Smooth muscle cell (in vitro differentiated cells): ENCODE data around the gene LRMDA. TPM values are rescaled to one million over a fixed set of nuclear protein-coding genes. Genes with fewer than 3 reads are reported as not detected.

ENCODE experiments used
- DNase-seq: peaks from one replicate; lab custom pipeline; 2025; ENCODE audit not compliant: unreplicated experiment; lab: John Stamatoyannopoulos, UW
- H2AFZ ChIP-seq: fragments of 200-600 bp; sonication (generic); 2 replicates; pipeline ENCODE4 v1.6.0; 2016; ENCODE audit warnings: antibody characterized with exemption, low read depth, mild to moderate bottlenecking
- H3F3A ChIP-seq: fragments of 200-600 bp; sonication (generic); 2 replicates; pipeline ENCODE4 v1.6.0; 2017; ENCODE audit warnings: antibody characterized with exemption, low read depth
- H3K27ac ChIP-seq: fragments of 200-600 bp; sonication (generic); 2 replicates; pipeline ENCODE4 v1.5.1; 2016; ENCODE audit warnings: low read depth, mild to moderate bottlenecking
- H3K27me3 ChIP-seq: fragments of 200-600 bp; sonication (generic); 2 replicates; pipeline ENCODE4 v1.6.1; 2016; ENCODE audit warnings: low read depth, mild to moderate bottlenecking
- H3K36me3 ChIP-seq: fragments of 200-600 bp; sonication (generic); 2 replicates; pipeline ENCODE4 v1.5.1; 2016; ENCODE audit warnings: low read depth
- H3K4me1 ChIP-seq: fragments of 200-600 bp; sonication (generic); 2 replicates; pipeline ENCODE4 v1.5.1; 2016; ENCODE audit warnings: low read depth
- H3K4me2 ChIP-seq: fragments of 200-600 bp; sonication (generic); 2 replicates; pipeline ENCODE4 v1.6.0; 2016; ENCODE audit warnings: mild to moderate bottlenecking
- H3K4me3 ChIP-seq: fragments of 200-600 bp; sonication (generic); 2 replicates; pipeline ENCODE4 v1.5.1; 2016; ENCODE audit warnings: mild to moderate bottlenecking
- H3K79me2 ChIP-seq: fragments of 200-600 bp; sonication (generic); 2 replicates; pipeline ENCODE4 v1.6.0; 2016; ENCODE audit warnings: low read depth, mild to moderate bottlenecking
- H3K9ac ChIP-seq: fragments of 200-600 bp; sonication (generic); 2 replicates; pipeline ENCODE4 v1.6.0; 2016; ENCODE audit warnings: low read depth
- H3K9me3 ChIP-seq: fragments of 200-600 bp; sonication (generic); replicated peaks from 2 replicates; pipeline ENCODE4 v1.5.1; 2016; ENCODE audit warnings: low read depth
- H4K20me1 ChIP-seq: fragments of 200-600 bp; sonication (generic); 2 replicates; pipeline ENCODE4 v1.6.0; 2016; ENCODE audit warnings: low read depth
- CTCF ChIP-seq: fragments of 200-600 bp; sonication (generic); IDR thresholded peaks from 2 replicates; pipeline ENCODE4 v1.5.1; 2017; ENCODE audit warnings: borderline replicate concordance, mild to moderate bottlenecking, antibody characterized with exemption; ENCODE audit not compliant: insufficient read depth, poor library complexity, severe bottlenecking
- WGBS: methylation state at CpG from one replicate; pipeline ENCODE4 v1.1.7; 2016; ENCODE audit warnings: low lambda C conversion rate; 5-methylcytosine and 5-hydroxymethylcytosine counted together
- polyA plus RNA-seq: library from polyadenylated mRNA; unstranded; fragments of >200 nt; fragmentation: Nextera tagmentation; extraction: Ambion mirVana; gene quantifications from 2 replicates; pipeline ENCODE4 v1.2.1, GENCODE V29; 2016
- total RNA-seq: library from RNA; depleted of rRNA; stranded (reverse); fragments of >200 nt; gene quantifications from 2 replicates; pipeline ENCODE4 v1.2.3, GENCODE V29; 2014

LRMDA gene
- total and polyA plus RNA-seq, 2 experiments from 2014 or later, result 1.5 to 1.6 TPM

GRCh38 chr10:75438275-75438674 is 6.9 kb downstream of the LRMDA start:
- DNase-seq, result no peak
- Histone ChIP-seq H3K9ac (no peak overlapping the region), H4K20me1 (no peaks in the 10 kb centered on the region), H3K4me1 (peaks cover 12% of the 10 kb centered on the region), H3F3A (peaks cover 6% of the 10 kb centered on the region), H3K4me2 (no peak overlapping the region), H3K27ac (no peak overlapping the region), H3K27me3 (no peaks in the 10 kb centered on the region), H2AFZ (no peak overlapping the region), H3K4me3 (no peak overlapping the region), H3K79me2 (no peaks in the 10 kb centered on the region), H3K36me3 (peaks cover 3% of the 10 kb centered on the region), H3K9me3 (peaks cover 3% of the 10 kb centered on the region)
- no peak for TF ChIP-seq CTCF
- WGBS, result 94% methylated on average over 3 of the region's 3 CpGs

- Histone ChIP-seq H3K4me3 (no peak overlapping the region), H3K79me2 (no peaks in the 10 kb centered on the region), H3K4me1 (peaks cover 12% of the 10 kb centered on the region), H3K36me3 (peaks cover 3% of the 10 kb centered on the region), H3K27ac (no peak overlapping the region), H3F3A (no peaks in the 10 kb centered on the region), H2AFZ (no peak overlapping the region), H3K9ac (no peak overlapping the region), H3K4me2 (no peak overlapping the region), H4K20me1 (no peaks in the 10 kb centered on the region), H3K27me3 (no peaks in the 10 kb centered on the region), H3K9me3 (peaks cover 3% of the 10 kb centered on the region)
- no peak for DNase-seq
- no peak for TF ChIP-seq CTCF
- 95% methylated on average over 4 of the region's 4 CpGs for WGBS
Measured at GRCh38 chr10:75439811-75440210, 8.4 kb downstream of the LRMDA start.

DNA sequence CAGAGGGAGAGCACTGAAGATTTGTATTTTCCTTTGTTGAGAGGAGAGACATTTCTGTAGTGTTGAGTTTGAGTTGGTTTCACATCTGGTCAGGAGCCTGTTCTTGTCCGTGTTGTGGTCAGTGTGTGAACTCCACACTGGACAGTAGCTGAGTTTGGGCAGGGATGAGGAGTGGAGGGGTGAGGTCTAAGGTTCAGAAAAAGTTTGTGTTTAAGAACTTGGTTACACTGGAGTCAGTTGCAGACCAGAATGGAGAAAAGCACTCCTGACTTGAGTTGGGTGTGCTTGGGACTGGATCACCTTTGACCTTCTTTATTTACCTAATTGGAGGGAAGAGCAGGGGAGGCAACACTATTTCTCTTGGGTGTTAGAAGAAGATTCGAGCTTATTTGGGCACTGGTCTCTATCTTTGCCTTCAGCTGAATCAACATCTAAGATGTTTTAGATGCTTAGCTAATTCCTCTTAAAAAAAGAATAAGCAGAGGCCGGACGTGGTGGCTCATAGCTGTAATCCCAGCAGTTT is 8.9 kb downstream of the LRMDA start:
- WGBS, result 74% methylated on average over 4 of the region's 4 CpGs
- H3K4me3 ChIP-seq, result no peak overlapping the region
- no peaks in the 10 kb centered on the region for H4K20me1 ChIP-seq
- H2AFZ ChIP-seq, result no peak overlapping the region
- DNase-seq, result no peak
- peaks cover 3% of the 10 kb centered on the region for H3K36me3 ChIP-seq
- no peak overlapping the region for H3K27ac ChIP-seq
- H3K9me3 ChIP-seq, result peaks cover 3% of the 10 kb centered on the region
- no peaks in the 10 kb centered on the region for H3K79me2 ChIP-seq
- TF ChIP-seq CTCF, result no peak
- peaks cover 7% of the 10 kb centered on the region for H3K4me1 ChIP-seq
- no peaks in the 10 kb centered on the region for H3F3A ChIP-seq
- H3K9ac ChIP-seq, result no peak overlapping the region
- no peak overlapping the region for H3K4me2 ChIP-seq
- no peaks in the 10 kb centered on the region for H3K27me3 ChIP-seq

- no peaks in the 10 kb centered on the region for H3K27me3 ChIP-seq
- H3K9me3 ChIP-seq, result peaks cover 3% of the 10 kb centered on the region
- WGBS, result 82% methylated on average over 4 of the region's 4 CpGs
- H3K4me3 ChIP-seq, result no peak overlapping the region
- H3K36me3 ChIP-seq, result peaks cover 5% of the 10 kb centered on the region
- no peaks in the 10 kb centered on the region for H3K79me2 ChIP-seq
- no peak overlapping the region for H3K27ac ChIP-seq
- no peak overlapping the region for H2AFZ ChIP-seq
- H3F3A ChIP-seq, result no peaks in the 10 kb centered on the region
- DNase-seq, result no peak
- no peaks in the 10 kb centered on the region for H3K4me1 ChIP-seq
- no peak overlapping the region for H3K9ac ChIP-seq
- no peak for TF ChIP-seq CTCF
- H4K20me1 ChIP-seq, result no peaks in the 10 kb centered on the region
- H3K4me2 ChIP-seq, result no peak overlapping the region
Measured at GRCh38 chr10:75441196-75441595, 9.8 kb downstream of the LRMDA start.
